Measurements from ENCODE around the gene BACE2.
"Not testable (repeated sequence)": the region's sequence is repeated elsewhere in the genome, so short reads cannot be mapped to it uniquely, and the experiment has no call there.

Gene BACE2

GRCh38 chr21:41228958-41229357, 61.0 kb downstream of the BACE2 start:
- no peak for DNase-seq
- intact Hi-C loops (cut with DNase I) = no loop called here

- intact Hi-C loops (cut with DNase I) = no loop called here
Measured at GRCh38 chr21:41229509-41230248, 61.7 kb downstream of the BACE2 start.

GRCh38 chr21:41230497-41230896, 62.5 kb downstream of the BACE2 start:
- no peak for DNase-seq
- intact Hi-C loops (cut with DNase I) = no loop called here

More at GRCh38 chr21:41229509-41230248, 61.7 kb downstream of the BACE2 start:
- DNase-seq = no peak

- no peak for DNase-seq
- intact Hi-C loops (cut with DNase I) = no loop called here
Measured at GRCh38 chr21:41231060-41231459, 63.1 kb downstream of the BACE2 start.

- intact Hi-C loops (cut with DNase I) = no loop called here
- no peak for DNase-seq
Measured at GRCh38 chr21:41232013-41232412, 64.1 kb downstream of the BACE2 start.

GRCh38 chr21:41233916-41234315, 66.0 kb downstream of the BACE2 start:
- DNase-seq = no peak
- intact Hi-C loops (cut with DNase I) = no loop called here

GRCh38 chr21:41234569-41234968, 66.6 kb downstream of the BACE2 start:
- intact Hi-C loops (cut with DNase I) = no loop called here

GRCh38 chr21:41235201-41235600, 67.2 kb downstream of the BACE2 start:
- intact Hi-C loops (cut with DNase I) = no loop called here
- DNase-seq = no peak

More at GRCh38 chr21:41234569-41234968, 66.6 kb downstream of the BACE2 start:
- DNase-seq = no peak

GRCh38 chr21:41236352-41236973, 68.5 kb downstream of the BACE2 start:
- intact Hi-C loops (cut with DNase I) = no loop called here
- DNase-seq = no peak

GRCh38 chr21:41238081-41238796, 70.3 kb downstream of the BACE2 start:
- intact Hi-C loops (cut with DNase I) = not testable (repeated sequence)

GRCh38 chr21:41240040-41240439, 72.1 kb downstream of the BACE2 start:
- DNase-seq = no peak
- intact Hi-C loops (cut with DNase I) = no loop called here

More at GRCh38 chr21:41238081-41238796, 70.3 kb downstream of the BACE2 start:
- DNase-seq = not testable (repeated sequence)

GRCh38 chr21:41241341-41241740, 73.4 kb downstream of the BACE2 start:
- intact Hi-C loops (cut with DNase I) = no loop called here
- DNase-seq = peak in 29 of 42 donors; percentile 4 to 80 (median 35)

- intact Hi-C loops (cut with DNase I) = no loop called here
- no peak for DNase-seq
Measured at GRCh38 chr21:41242238-41242829, 74.4 kb downstream of the BACE2 start.

- intact Hi-C loops (cut with DNase I) = no loop called here
- no peak for DNase-seq
Measured at GRCh38 chr21:41243107-41243506, 75.1 kb downstream of the BACE2 start.

- intact Hi-C loops (cut with DNase I); DNase-seq: not testable (repeated sequence)
Measured at GRCh38 chr21:41244266-41244880, 76.4 kb downstream of the BACE2 start.

- intact Hi-C loops (cut with DNase I) = no loop called here
Measured at GRCh38 chr21:41245509-41246135, 77.7 kb downstream of the BACE2 start.

GRCh38 chr21:41246808-41247207, 78.8 kb downstream of the BACE2 start:
- DNase-seq = no peak
- intact Hi-C loops (cut with DNase I) = no loop called here

More at GRCh38 chr21:41245509-41246135, 77.7 kb downstream of the BACE2 start:
- DNase-seq = no peak
